Ovary (tissue), 3 donors: Measurements from ENCODE around the gene FYCO1.

Experiments
- EP300 ChIP-seq: sonication (generic); formaldehyde crosslinking; IDR thresholded peaks from one replicate; pipeline ENCODE4 v1.6.1; 2017; ENCODE audit warnings: antibody characterized with exemption
- POLR2A ChIP-seq: fragments of 450-650 bp; IDR thresholded peaks from one replicate; pipeline ENCODE4 v1.6.1; 2017; ENCODE audit warnings: antibody characterized with exemption, mild to moderate bottlenecking, moderate library complexity
- TF ChIP-seq, protein P1 (sequence below), 3 donors: fragments of 450-650 bp in 2 of 3; fragments of 200-600 bp in 1 of 3; IDR thresholded peaks; one replicate each; pipeline versions ENCODE4 v1.5.1 to v1.8.0; 2016 to 2022; ENCODE audit warnings: antibody characterized with exemption in 3 of 3, mild to moderate bottlenecking in 1 of 3
- donor health status: DM: no; HTN: no; CAD: no.

DNA sequence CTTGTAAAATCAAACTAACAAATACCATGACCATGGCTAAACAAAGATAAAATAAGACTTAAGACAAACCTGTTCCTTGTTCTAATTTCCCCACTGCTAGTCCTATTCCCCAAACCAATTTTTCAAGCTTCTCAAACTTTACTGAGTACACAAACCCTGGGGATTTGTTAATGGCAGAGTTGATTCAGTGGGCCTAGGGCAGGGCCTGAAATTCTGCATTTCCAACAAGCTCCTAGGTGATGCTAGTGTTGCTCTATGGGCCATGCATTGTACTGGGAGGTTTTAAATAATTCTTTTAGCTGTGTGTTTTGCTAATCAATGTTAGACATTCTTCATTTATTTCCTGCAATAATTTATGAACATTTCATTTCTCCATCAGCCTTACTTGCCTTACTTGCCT, 122.6 kb downstream of the FYCO1 start:
- TF ChIP-seq POLR2A (no peak), EP300 (no peak)
- TF ChIP-seq, protein P1, sequence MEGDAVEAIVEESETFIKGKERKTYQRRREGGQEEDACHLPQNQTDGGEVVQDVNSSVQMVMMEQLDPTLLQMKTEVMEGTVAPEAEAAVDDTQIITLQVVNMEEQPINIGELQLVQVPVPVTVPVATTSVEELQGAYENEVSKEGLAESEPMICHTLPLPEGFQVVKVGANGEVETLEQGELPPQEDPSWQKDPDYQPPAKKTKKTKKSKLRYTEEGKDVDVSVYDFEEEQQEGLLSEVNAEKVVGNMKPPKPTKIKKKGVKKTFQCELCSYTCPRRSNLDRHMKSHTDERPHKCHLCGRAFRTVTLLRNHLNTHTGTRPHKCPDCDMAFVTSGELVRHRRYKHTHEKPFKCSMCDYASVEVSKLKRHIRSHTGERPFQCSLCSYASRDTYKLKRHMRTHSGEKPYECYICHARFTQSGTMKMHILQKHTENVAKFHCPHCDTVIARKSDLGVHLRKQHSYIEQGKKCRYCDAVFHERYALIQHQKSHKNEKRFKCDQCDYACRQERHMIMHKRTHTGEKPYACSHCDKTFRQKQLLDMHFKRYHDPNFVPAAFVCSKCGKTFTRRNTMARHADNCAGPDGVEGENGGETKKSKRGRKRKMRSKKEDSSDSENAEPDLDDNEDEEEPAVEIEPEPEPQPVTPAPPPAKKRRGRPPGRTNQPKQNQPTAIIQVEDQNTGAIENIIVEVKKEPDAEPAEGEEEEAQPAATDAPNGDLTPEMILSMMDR (IDR thresholded peaks at IDR 0.05), result no peak
